H1 (cell line): ENCODE measurements around the gene ZNF318. TPM values are rescaled to one million over a fixed set of nuclear protein-coding genes. Genes with fewer than 3 reads are reported as not detected.

Experiments used
- RAD21 ChIP-seq, 2 experiments: IDR thresholded peaks in 1 of 2; conservative IDR thresholded peaks in 1 of 2; 2 replicates each; pipeline ENCODE4 v1.6.1; 2011; ENCODE audit warnings: low read depth in 2 of 2, low read length in 2 of 2, improper control_type of control experiment in 1 of 2, inconsistent platforms in 1 of 2, mild to moderate bottlenecking in 1 of 2, moderate library complexity in 1 of 2
- polyA plus RNA-seq, 7 experiments: library from polyadenylated mRNA; depleted of rRNA in 3 of 7; stranded (reverse) in 5 of 7; unstranded in 2 of 7; fragments of >200 nt in 5 of 7; fragments of 200-250 nt in 2 of 7; gene quantifications; 1 replicate in 5 of 7; 2 replicates in 1 of 7; 4 replicates in 1 of 7; pipeline versions ENCODE4 v1.2.1 to v1.2.3, GENCODE V29; 2011 to 2013; ENCODE audit warnings: missing spikeins in 2 of 7, mixed read lengths in 2 of 7
- total RNA-seq: library from RNA; stranded (reverse); fragmentation: NEBNext Ultra II Directional; extraction: Animal tissue kit (Norgen Biotek cat#: 25700); gene quantifications from 2 replicates; pipeline ENCODE4 v1.2.1, GENCODE V29; 2021

Gene ZNF318
- total and polyA plus RNA-seq, 2 of the 8 experiments (the other 6 are each of a cell fraction or from before 2014, with no cell fraction given) = 10.2 to 22.1 TPM

DNA sequence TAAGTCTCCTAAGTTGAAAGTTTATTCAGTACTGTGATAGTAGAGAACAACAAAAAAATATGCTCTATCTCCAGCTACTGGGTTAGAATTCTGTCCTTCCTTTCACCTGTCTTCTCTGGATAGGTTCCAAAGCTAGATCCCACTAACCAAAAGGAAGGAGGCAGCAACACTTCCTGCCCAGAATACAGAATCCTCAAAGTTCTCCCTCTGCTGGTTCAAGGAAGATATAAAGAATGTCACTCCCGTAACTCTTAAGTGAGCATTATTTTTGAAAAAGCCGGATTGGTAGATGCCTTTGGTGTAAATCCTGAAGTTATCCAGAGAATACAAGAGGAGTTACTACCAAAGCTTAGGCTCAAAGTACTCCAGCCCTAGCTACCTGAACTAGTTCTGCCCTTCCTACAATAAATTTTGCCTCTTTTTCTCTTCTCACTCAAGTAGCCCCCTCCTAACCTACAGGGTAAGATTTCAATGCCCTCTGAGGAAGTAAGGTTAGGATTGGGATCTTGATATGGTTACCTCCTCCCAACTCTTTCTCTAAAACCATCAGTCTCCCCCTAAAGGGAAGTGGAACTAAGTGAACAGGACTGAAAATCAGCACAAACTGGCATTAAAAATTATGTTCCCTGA, 34.9 kb downstream of the ZNF318 start (continued):
- TF ChIP-seq RAD21 (IDR thresholded peaks at IDR 0.05 in 1 of 2, conservative IDR thresholded peaks at IDR 0.05 in 1 of 2; ENCODE audit: low read depth in 2 of 2, low read length in 2 of 2) = peak; percentile 70 to 76
